T-helper 2 cell (primary cell): ENCODE data around the gene TIMP2.
A peak's percentile ranks its signal among the peaks of the same experiment; 100 is the strongest.
"Not testable (repeated sequence)": the region's sequence is repeated elsewhere in the genome, so short reads cannot be mapped to it uniquely, and the experiment has no call there.

Source experiments
- DNase-seq, 5 experiments: peaks; one replicate each; pipeline versions ENCODE4 v3.0.0 to v3.0.0-alpha.2; 2012 to 2022
- total RNA-seq, 2 donors: gene quantifications; one replicate each; lab custom pipeline; 2026; lab: John Stamatoyannopoulos, UW

The TIMP2 gene, protein sequence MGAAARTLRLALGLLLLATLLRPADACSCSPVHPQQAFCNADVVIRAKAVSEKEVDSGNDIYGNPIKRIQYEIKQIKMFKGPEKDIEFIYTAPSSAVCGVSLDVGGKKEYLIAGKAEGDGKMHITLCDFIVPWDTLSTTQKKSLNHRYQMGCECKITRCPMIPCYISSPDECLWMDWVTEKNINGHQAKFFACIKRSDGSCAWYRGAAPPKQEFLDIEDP
- total RNA-seq, result 3.1 to 3.7 reads per million in 2 donors

DNA sequence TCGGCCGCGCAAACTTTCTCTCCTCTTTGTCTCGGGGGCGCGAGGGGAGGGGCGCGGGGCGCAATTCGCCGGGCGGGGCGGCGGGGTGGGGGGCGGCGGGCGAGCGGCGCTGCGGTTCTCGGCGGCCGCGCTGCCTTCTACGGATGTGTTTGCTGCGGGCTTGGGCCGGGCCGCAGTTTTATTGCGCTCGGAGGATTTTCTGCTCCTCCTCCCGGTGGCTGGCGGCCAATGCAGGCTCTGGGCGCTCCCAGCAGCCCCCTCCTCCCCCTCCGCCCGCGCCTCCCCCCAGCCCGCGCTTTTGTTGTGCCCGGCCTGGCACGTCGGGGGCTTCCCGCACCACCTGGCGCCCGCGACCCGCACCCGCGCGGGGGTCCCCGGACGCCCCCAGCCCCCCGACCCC lies at the start of gene TIMP2:
TSS of gene TIMP2 (minus strand) at position 154 of the 400 bp plus-strand sequence. CDS start 299 bp downstream, outside the sequence.
- DNase-seq, result peak; percentile 11 to 74 (median 46)

DNA sequence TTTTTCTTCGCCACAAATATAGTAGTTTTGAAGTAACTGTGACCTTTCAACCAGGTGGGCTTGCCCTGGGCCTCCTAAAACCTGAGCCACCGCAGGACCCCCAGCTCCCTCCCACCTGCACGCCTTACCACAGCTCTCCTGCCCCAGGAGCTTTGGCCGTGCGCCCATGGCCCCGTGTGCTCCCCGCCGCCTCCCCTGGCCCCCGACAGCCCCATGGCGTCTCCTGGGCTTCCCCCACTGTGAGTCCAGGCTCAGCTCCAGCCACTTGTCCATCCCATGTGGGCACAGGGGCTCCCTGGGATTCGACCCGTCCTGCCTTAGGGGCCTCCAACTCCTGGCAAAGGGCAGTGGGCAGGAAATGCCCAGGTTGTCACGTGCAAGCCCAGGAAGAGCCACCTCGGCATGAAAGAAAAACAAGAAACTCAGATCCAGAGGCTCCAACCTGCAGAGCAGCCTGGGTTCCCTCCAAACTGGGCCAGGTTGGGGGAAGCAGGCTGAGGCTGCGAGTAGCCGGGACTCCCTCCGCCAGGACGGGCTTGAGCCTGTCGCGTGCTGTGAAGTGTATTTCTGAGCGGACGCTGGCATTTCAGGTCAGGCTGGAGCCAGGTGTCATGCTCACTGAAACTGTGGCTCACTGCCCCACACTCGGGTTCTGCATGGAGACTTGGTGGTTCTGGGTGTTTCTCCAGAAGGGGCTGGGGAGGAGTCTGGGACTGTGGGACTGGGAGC lies 48.8 kb upstream of the TIMP2 start:
- DNase-seq, result no peak

DNA sequence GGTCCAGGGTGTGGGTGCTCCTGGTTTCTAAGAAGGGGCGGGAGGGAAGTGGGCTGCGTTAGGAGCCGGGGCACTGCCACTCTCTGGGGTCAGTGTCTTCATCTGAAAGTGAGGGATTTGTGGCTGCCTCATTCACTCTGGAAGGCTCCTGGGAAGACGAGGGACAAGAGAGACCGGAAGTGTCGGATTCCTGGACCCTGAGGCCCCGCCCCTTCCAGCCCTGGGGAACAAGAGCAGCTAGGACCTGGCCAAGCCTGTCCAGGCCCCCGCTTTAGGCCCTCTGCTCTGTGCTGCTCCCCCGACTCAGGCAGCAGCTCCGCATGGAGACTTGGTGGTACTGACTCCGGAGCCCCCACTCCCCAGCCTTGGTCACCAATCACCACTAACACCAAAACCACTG lies 48.0 kb upstream of the TIMP2 start:
- no peak for DNase-seq

DNA sequence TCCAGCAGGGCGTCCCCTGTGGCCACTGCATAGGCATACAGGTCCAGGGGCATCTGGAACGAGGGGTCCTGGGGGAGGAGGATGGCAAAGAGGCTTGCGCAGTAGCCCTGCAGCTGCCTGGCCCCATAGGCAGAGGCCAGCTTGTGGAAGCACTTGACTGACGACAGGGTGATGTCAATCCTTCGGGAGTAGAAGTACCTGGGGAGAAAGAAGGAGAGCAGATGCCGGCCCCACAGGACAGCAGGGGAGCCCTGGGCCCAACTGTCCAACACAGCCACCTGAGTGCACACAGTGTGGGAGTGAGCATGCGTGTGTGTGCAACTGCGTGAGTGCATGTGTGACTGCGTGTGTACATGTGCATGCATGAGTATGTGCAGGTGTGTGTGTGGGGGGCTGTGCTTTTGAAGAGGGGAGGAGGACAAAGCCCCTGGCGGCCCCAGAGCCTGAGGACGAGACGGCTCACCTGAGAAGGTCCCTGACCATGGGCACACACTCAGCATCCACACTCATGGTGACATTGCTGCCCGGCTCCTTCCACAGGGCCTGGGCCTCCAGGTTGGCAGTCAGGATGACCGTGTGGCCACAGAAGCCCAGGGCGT lies 47.4 kb upstream of the TIMP2 start:
- DNase-seq, result no peak

DNA sequence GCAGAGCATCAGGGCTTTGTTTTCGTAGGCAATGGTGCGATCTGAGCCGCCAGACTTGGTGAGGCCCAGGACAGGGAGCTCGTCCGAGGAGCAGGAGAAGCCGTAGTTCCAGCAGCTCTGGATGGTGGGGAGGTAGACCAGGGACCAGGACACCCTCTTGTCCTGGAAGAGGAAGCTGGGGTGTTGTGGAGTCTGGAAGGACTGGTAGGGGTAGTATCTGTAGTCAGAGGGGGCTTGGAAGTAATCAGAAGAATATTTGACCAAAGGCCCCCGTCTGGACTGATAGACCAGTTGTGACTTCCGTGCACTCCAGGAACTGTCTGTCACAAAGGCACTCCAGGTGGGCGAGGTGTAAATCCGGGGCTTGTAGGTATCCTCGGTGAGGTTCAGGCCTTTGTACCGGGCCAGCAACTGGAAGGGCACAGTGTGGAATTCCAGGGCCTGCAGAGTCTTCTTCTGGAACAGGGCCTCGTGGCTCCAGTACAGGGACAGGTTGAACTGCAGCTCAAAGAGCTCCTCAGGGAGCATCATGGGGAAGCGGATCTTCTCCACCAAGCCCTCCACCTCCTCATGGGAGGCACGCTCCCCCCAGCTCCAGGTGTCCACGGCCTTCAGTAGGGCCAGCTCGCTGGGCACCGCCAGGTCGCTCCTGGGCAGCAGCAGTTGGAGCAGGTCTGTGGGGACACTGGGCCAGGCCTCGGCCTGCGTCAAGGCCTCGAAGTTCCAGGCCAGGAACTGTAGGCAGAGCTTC lies 46.7 kb upstream of the TIMP2 start:
- no peak for DNase-seq

DNA sequence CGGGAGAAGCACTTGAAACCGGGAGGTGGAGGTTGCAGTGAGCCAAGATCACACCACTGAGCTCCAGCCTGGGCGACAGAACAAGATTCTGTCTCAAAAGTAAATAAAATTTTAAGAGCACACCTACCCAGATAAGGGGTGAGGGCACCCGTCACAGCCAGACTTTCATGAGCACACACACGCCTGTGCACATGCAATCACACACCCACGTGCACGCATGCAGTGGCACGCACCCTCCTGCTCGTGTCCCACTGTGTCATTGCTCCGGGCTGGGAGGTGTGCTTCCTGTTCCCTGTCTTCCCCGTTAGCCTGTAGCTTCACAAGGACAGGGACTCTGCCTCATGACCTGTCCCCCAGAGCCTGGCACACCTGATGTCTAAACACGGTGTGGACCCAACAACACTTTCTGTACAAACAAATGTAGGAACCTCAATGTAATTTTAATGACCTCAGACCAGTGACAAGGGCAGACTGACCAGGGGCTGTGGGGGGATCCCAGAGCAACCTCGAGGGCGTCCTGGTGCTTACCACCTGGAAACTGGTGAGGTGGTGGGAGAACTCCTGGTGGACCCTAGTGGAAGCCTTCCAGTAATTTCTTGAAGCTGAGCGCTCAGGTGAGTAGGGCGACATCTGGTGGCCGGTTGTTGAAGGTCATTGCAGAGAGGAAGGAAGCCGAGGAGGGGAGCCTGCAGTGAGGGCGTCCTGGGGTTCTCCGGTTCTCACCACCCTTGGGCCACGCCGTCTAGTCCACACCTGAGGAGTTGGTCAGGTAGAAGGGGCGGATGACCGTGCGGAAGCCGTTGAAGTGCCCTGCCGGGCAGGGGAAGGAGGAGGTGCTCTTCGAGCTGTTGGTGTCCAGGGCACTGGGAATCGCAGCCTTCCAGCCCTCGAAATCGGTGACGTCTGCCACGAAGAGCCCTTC lies 45.9 kb upstream of the TIMP2 start:
- peak; percentile 26 to 74 (median 66) for DNase-seq

DNA sequence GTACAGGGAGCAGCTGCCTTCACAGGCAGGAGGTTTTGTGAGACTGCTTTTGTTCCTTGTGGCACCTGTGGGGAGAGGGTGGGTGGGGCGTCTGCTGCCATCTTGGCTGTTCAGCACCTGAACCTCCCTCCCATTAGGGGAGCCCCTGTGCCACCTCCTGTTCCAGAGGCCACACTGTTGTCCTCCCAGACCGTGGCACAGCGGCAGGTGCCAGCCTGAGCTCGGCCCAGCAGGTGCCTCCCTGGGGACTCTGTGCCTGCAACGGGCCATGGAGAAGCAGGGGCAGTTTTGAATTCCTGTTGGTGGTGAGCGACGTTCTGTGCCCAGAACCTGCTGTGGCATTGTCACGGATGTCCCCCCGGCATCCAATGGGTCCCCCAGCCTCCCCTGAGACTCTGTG lies 44.7 kb upstream of the TIMP2 start:
- DNase-seq, result no peak

DNA sequence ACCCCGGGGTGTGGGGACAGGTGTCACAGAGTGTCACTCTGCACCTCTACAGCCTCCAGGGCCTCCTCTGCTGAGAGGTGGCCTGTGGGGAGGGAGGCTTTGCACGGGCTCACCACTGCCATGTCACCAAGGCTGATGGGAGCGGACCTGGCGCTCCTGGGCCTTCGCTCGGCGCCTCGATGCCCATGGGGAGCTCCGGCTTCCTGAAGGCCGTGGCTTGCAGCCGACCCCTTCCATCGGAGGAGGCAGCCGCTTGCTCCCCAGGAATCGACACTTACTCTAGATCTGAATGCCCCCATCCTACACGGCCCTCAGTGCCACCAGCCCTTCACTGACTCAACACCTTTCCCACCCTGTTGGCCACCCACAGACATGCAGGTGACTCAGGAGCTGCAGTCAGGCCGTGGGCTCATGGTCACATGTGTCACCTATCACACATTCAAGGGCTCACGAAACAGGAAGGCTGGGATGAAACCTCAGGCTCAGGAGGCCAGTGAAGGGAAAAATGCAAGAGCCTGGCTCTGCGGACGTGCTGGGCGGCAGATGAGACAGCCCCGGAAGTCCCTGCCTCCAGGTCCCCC lies 42.7 kb upstream of the TIMP2 start:
- DNase-seq, result no peak

DNA sequence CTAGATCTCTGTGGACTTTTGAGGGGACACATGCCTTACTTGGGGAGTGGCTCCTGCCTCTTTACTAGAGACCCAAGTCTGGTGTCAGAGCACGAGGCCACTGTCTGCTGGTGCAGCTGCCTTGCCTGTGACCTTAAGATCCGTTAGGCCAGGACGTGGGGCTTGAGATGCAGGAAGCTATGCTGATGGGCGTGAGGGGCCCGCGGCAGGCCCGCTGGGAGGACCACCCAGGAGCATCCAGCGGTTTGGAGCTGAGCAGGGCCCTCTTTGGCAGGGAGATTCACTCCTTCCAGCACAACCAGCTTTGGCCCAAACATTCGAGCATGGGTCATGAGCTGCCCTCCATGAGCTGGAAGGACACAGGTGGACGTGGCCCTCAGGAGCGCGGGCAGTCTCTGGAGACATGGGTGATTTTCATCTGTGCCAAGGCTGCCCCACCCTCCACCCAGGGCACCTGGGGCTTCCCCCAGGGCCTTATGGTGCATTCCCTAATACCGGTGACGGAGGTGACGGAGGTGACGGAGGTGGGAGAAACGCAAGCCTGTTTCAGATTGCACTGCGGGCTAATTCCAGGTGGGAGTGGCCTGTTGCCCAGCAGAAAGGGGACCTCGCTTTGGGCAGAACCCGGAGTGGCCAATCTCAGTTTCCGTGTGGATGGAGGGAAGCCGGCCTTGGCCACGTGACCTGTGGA lies 41.9 kb upstream of the TIMP2 start:
- no peak for DNase-seq

DNA sequence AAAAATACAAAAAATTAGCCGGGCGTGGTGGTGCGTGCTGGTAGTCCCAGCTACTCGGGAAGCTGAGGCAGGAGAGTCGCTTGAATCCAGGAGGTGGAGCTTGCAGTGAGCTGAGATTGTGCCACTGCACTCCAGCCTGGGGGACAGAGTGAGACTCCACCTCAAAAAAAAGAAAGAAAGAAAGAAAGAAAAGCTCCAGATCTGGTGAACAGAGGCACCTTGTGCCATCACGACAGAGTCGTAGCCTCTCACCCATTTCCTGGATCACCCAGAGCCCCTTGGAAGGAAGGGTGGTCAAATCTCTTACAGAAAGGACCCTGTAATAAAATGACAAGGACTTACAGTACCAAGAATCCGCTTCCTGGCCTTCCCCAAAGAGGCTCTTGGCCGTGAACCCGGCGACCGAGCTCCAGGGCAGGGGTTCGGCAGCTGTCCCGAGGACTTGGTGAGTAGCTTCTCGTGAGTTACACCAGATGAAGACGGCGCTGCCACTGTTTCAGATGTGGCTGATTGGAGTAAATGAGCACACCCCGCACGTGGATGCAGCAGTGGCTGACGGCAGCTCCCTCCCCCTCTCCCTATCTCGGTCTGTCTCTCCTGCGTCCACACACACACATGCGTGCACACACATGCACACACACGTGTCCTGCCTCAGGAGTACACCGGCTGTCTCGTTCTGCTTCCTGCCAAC lies 41.1 kb upstream of the TIMP2 start:
- no peak for DNase-seq

DNA sequence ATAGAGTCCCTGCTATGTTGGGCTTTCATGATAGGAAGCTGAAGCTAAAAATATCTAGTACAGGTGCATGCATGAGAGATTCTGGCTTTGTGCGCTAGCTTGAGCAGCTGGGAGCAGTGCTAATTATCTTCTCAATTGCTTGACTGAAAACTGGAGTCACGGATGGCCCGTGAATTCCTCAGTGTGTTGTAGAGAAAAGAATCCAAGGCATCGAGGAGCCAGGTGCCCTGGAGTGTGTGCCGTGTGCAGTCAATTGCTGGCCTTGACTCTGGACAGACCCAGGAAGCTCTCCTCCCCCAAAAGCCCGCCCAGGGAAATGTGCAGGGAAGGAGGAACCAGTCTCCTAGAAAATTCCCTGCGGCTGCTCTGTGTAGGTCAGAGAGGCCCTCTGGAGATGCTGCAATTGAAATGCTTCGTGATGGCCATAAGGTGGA lies 40.3 kb upstream of the TIMP2 start:
- no peak for DNase-seq

DNA sequence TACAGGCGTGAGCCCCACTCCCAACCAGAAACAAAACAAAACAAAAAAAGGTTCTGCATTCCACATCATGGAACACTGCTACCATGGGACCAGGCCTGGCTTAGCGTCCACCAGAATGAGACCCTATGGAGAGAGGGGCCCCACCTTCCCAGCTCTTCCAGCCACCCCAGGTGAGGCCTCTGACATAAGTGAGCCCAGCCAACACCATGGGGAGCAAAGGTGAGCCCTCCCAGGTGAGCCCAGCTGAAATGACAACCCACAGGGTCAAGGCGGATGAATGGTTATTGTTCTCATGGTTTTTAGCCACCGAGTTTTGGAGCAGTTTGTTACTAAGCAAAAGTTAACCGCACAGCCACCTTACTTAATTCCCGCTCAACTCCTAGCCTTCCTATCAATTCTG lies 38.2 kb upstream of the TIMP2 start:
- no peak for DNase-seq

DNA sequence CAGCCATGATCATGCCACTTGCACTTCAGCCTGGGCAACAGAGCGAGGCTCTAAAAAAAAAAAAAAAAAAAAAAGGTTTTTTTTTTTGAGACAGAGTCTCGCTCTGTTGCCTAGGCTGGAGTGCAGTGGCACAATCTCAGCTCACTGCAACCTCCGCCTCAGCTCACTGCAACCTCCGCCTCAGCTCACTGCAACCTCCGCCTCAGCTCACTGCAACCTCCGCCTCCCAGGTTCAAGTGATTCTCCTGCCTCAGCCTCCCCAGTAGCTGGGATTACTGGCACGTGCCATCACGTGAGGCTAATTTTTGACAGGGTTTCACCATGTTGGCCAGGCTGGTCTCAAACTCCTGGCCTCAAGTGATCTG lies 37.8 kb upstream of the TIMP2 start:
- DNase-seq, result not testable (repeated sequence)

DNA sequence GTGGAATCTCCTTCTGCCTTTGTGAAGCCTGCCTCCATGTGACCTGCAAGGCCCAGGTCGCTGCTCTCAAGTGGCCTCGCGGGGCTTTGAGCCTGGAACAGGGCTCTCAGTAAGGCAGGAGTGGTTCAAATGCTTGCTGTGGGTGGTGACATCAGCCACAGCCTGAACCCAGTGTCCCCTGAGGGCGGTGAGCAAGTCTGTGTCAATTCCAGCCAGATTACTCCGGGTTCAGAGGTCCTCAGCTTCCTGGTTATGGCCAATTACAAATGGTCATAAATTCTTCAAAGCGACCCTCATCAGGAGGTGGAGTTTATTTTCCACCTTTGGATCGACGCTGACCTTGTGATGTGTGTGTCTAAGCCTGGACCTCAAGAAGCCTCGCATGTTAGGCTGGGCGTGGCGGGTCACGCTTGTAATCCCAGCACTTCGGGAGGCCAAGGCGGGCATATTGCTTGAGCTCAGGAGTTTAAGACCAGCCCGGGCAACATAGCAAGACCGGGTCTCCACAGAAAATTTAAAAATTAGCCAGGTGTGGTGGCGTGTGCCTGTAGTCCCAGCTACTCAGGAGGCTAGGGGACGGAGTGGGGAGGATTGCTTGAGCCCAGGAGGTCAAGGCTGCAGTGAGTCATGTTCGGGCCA lies 37.3 kb upstream of the TIMP2 start:
- DNase-seq, result no peak

DNA sequence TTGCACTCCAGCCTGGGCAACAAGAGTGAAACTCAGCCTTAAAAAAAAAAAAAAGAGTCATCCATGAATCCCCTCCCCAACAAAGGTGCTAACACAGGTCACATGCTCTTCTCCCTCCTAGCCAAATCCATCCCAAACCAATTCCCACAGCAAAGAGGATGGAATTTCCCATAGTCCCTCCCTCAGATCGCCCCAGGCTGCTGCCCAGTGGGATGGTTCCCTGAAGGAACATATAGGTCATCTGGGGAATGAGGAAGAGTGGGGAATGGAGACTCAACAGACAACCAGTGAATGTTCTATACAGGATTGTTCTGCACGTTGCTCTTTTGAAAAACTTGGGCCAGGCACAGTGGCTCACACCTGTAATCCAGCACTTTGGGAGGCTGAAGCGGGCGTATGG lies 36.4 kb upstream of the TIMP2 start:
- DNase-seq, result no peak

DNA sequence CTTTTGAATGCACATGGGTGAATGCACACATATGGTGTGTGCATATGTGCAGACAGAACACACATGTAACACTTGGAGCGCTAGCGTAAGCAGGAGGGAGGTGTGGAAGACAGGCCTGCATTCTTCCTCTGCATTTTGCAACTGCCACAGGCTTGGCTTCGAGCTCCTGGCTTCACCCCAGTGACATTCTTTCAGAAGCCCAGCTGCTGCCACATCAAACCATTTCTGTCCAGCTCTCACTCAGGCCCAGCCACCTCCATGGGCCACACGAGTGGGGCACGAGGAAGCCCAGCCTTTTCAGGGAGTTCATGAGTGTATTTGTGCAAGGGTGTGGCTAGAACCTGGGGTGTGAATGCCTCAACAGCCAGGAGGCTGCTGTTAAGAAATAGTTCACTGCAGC lies 35.7 kb upstream of the TIMP2 start:
- DNase-seq, result no peak

DNA sequence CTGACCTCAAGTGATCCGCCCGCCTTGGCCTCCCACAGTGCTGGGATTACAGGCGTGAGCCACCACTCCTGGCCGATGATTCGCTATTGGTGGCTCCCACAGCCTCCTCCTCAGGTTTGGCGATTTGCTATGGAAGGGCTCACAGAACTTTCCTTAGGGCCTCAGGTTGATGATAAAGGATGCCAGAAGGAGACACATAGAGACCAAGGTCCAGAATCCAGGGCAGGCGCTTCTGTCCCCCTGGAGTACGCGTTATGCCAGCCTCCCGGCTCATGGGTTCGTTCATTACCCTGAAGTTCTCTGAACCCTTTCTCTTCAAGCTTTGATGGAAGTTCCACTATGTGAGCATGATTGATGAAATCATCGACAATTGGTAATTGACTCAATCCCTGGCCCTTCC lies 34.6 kb upstream of the TIMP2 start:
- DNase-seq, result no peak

DNA sequence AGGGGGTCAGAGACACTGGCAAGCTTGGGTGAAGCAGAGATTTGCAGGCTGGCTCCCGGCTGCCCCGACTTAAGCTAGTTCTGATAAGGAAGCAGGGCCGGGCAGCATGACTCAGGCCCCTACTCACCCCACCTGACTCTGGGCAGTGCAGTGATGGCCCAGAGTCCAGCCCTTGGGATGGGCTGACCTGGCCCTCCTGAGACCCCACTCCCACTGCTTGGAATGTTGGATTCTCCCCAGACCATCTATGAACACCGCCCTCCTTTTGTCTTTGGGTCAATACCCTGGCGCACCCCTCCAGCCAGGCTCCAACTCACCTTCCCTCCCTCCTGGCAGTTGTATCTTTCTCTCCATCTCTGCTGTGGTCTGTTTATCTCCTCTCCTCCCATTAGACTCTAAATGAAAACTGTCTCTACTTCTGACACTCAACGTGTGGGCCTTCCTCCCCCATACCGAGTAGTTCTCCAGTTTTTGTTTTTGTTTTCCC lies 33.5 kb upstream of the TIMP2 start:
- DNase-seq, result no peak

DNA sequence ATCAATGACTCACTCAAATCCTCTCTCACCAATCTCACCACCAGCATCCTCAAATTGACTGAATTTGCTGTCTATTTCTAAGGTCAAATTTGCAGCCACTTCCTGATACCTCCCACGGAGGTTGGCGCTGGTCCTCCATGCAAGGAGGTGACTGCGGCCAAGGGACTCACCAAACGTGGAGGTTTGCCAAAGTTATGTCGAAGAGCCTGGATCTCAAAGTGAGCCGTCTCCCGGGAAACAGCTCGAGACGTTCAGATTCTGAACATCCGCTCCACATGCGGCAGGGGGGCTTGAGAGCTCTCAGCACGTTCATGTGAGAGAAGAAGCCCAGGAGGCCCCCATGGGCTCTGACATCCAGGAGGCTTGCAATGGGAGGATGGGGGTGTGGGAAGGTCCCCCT lies 31.9 kb upstream of the TIMP2 start:
- no peak for DNase-seq

DNA sequence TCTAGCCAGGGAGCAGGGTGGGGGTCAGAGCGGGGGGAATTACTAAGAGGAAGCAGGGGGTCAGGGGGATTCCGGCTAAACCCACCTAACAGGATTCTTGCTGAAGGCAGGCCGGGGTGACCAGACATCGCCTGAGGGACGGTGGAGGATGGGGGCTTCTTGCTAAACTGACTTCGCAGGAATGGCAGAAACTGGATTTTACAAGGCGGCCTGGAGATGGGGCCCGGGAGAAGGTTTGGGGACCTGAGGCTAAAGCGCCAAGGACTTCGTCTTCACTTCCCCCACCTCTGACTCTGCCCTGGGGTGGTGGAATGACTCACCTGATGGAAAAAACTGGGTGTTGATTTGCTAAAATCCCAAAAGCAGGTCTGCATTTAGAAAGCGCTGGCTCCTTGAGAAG lies 31.1 kb upstream of the TIMP2 start:
- DNase-seq, result no peak
